ENCODE data around the gene APP.

APP gene

DNA sequence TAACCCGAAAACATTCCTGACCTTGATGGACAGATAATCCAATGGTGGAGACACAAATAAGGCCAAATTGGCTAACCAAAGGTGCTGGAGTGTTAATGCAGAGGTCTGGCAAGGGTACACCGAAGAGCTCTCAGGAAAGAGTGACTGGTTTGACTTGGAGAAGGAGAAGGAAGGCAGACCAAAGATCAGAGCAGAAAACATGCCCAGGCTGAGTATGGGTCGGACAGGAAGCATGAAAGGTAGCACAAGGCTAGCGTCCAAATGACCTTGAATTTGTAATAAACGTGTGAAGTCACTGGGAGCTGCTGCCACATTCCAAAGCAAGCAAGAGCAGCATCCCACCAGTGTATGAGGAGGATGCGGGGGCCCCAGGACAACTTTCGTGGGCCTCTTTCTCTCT, 45.7 kb downstream of the APP start:
- no peak for FAIRE-seq
- TF ChIP-seq TAF1 (IDR thresholded peaks at IDR 0.05; ENCODE audit: borderline replicate concordance, low read depth, low read length) (no peak), POLR2AphosphoS5 (IDR thresholded peaks at IDR 0.05; ENCODE audit: low read depth, low read length) (no peak), POLR2A (IDR thresholded peaks at IDR 0.05; ENCODE audit: low read depth, low read length) (no peak)

DNA sequence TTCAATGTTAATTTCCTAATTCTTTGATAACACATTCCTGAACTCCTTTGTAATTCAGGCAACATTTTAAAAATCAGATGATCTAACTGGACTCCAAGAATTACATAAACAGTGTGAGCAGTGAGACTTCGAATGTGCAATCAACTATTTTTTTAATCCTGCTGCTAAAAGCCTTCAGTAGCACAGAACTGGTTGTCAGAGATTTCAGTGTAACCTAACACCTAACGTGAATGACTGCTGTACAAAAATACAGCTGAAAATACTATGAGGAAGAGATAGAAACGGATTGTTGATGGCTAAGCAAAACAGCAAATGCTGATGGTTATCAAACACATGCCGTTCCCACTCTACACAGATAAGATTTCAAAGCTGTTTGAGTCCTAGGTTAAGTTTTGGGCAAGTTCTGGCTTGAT, 46.1 kb downstream of the APP start:
- TF ChIP-seq POLR2AphosphoS5 (IDR thresholded peaks at IDR 0.05; ENCODE audit: low read depth, low read length) (no peak), TAF1 (IDR thresholded peaks at IDR 0.05; ENCODE audit: borderline replicate concordance, low read depth, low read length) (no peak), POLR2A (IDR thresholded peaks at IDR 0.05; ENCODE audit: low read depth, low read length) (no peak)
- FAIRE-seq (no peak), DNase-seq (ENCODE audit: insufficient read length) (no peak)

More for the DNA sequence above, 45.7 kb downstream of the APP start:
- DNase-seq (ENCODE audit: insufficient read length): no peak

DNA sequence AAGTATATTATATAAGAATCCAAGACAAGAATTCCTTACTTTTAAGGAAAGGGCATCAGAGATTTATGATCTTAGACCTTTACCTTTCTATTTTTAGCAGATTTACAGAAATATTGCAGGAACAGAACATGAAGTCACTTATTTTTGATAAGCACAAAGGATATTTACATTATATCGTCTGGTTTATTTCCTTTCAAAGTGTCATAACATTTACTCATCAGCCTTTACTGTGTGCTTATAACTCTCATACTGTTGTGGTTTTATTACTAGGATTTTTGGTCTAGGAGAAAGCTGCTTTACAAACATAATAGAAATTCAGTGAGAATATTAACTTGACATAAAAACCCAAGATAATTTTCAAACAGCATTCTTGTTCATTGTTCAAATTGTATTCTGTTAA, 47.6 kb downstream of the APP start:
- TF ChIP-seq POLR2AphosphoS5 (IDR thresholded peaks at IDR 0.05; ENCODE audit: low read depth, low read length): no peak
- TF ChIP-seq POLR2A (IDR thresholded peaks at IDR 0.05; ENCODE audit: low read depth, low read length): no peak
- no peak for TF ChIP-seq TAF1 (IDR thresholded peaks at IDR 0.05; ENCODE audit: borderline replicate concordance, low read depth, low read length)
- no peak for DNase-seq (ENCODE audit: insufficient read length)
- no peak for FAIRE-seq

DNA sequence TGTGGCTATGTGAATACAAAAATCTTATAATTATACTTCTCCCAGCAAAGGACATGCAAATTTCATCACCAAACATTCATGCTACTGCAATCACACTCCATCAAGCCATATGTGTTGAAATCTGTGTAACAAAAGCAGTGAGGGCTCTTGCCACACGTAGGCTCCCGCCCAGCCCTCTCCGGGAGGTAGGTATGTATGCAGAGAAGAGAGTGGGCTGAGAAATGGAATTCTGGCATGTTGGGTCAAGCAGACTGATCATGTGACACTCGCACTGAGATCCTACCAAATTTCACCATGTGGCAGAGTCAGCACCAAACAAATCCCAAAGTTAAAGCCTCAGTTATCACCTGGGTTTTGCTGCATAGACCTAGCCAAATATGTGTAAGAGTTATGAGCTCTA, 49.7 kb downstream of the APP start:
- DNase-seq (ENCODE audit: insufficient read length) (no peak), FAIRE-seq (no peak)
- no peak for TF ChIP-seq POLR2A (IDR thresholded peaks at IDR 0.05; ENCODE audit: low read depth, low read length)
- TF ChIP-seq TAF1 (IDR thresholded peaks at IDR 0.05; ENCODE audit: borderline replicate concordance, low read depth, low read length): no peak
- TF ChIP-seq POLR2AphosphoS5 (IDR thresholded peaks at IDR 0.05; ENCODE audit: low read depth, low read length): no peak

DNA sequence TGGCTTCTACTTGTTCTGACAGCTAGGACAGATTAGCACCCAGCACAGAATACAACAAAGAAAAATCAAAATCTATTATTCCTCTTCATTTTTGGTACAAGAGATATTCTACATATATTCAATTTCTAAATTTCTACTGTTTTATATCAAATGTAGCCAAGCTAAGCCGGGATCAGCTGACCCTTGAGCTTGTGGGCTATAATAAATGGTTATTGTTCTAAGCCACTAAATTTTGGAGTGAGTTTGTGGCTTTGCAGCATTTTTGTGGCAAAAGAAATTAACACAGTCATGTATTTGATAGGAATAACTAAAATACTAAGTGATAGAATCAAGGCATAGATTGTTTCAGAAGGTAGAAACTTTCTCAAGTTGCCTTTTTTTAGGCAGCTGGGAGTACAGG, 50.7 kb downstream of the APP start:
- FAIRE-seq: no peak

DNA sequence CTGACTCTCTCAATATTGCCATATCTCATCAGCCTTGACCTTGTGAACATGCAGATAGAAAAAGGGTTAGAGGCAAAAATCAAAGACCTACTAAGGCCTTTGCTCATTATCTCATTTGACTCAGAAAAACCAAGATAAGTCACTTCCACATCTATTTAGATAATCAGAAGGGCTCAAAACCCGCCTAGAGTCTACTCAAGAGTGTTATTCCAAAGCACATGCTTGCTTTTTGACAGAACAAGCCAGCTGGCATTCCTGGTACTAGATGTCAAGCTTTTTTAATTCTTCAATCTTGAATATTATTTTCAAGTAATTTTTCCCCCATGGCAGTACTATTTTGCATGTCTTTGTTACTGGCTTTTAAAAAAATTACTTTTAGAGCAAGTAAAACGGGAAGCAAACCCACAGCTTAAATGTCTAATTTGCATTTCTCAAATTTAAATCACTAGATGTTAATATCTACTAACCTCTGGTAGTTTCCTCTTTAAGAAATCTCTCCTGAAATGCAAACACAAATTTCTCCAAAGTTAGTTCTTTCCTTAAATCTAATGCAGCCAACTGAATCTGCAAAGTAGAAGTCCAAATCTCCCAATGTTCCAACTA, 51.5 kb downstream of the APP start:
- DNase-seq (ENCODE audit: insufficient read length): no peak
- no peak for FAIRE-seq
- no peak for TF ChIP-seq POLR2AphosphoS5 (IDR thresholded peaks at IDR 0.05; ENCODE audit: low read depth, low read length)
- TF ChIP-seq POLR2A (IDR thresholded peaks at IDR 0.05; ENCODE audit: low read depth, low read length): no peak
- TF ChIP-seq TAF1 (IDR thresholded peaks at IDR 0.05; ENCODE audit: borderline replicate concordance, low read depth, low read length): no peak

More for the DNA sequence above, 50.7 kb downstream of the APP start:
- DNase-seq (ENCODE audit: insufficient read length): no peak
- TF ChIP-seq TAF1 (IDR thresholded peaks at IDR 0.05; ENCODE audit: borderline replicate concordance, low read depth, low read length) (no peak), POLR2A (IDR thresholded peaks at IDR 0.05; ENCODE audit: low read depth, low read length) (no peak), POLR2AphosphoS5 (IDR thresholded peaks at IDR 0.05; ENCODE audit: low read depth, low read length) (no peak)

DNA sequence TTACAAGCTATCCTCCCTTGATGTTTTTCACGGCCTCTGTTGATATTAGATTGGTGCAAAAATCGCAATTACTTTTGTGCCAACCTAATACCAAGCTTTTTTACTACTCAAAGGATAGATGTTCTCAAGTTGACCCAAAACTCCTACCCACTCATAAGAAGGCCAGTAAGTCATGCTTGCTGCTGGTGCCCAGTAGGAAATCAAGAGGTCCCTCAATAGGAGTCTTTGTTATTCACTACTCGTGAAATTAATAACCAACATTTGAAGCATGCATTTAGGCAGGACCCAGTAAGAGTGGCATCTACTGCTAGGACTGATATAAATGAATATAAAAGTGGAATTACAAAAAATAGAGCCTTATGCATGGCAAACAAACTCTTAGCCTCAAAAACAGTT, 52.6 kb downstream of the APP start:
- DNase-seq (ENCODE audit: insufficient read length) (no peak), FAIRE-seq (no peak)
- TF ChIP-seq POLR2AphosphoS5 (IDR thresholded peaks at IDR 0.05; ENCODE audit: low read depth, low read length) (no peak), TAF1 (IDR thresholded peaks at IDR 0.05; ENCODE audit: borderline replicate concordance, low read depth, low read length) (no peak)

DNA sequence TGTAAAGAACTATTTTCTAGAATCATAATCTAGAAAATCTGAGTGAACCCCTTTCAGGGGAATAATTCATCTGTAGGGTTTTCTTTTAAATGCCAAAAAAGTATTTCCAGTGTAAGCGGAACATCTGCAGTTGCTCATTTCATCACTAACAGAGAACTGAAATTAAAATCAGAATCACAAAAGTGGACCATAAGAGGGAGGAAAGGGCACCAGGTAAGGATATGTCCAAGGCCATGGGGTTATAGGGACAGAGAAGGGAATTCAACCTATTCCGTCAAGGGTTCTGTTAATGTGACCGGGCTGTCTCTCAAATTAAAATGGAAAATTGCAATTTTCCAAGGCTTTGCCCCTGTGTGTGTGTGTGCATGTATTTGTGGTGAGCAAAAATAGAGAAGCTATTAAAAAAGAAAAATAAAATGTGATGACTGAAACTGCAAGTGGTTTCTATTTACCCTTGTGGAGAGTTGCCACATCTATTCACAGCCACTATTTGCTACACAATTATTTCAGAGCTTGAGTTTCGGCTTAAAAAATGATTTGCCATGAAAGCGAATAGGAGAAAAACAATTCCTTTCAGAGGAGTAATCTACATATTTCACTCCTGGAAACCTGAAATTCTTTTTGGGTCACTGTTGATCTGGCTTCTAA, 53.1 kb downstream of the APP start:
- DNase-seq (ENCODE audit: insufficient read length): no peak
- peak; percentile 21 for FAIRE-seq
- TF ChIP-seq POLR2AphosphoS5 (IDR thresholded peaks at IDR 0.05; ENCODE audit: low read depth, low read length) (no peak), TAF1 (IDR thresholded peaks at IDR 0.05; ENCODE audit: borderline replicate concordance, low read depth, low read length) (no peak), POLR2A (IDR thresholded peaks at IDR 0.05; ENCODE audit: low read depth, low read length) (no peak)

DNA sequence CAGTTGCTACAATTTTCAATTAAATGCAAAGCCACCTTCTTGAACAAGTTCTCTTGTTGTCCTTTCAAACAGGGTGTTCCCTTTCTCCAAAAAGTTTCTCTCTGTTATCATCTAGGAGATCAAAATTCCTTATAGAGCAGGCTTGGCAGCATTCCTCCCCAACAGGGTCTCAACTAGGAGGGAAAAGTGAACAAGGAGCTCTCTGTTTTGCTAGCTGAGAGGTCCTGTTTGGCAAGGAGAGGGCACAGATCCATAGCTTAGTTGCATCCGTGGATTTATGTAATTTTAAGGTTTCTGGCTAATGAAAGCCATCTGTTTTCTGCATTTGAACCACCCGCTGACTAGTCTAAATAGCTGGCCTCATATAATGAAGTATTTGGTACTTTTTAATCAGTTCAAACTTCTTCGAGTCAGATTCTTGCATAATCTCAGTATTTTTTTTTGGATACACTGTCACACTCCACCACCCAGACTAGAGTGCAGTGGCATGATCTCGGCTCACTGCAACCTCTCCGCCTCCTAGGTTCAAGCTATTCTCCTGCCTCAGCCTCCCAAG, 54.0 kb downstream of the APP start:
- DNase-seq (ENCODE audit: insufficient read length): no peak

DNA sequence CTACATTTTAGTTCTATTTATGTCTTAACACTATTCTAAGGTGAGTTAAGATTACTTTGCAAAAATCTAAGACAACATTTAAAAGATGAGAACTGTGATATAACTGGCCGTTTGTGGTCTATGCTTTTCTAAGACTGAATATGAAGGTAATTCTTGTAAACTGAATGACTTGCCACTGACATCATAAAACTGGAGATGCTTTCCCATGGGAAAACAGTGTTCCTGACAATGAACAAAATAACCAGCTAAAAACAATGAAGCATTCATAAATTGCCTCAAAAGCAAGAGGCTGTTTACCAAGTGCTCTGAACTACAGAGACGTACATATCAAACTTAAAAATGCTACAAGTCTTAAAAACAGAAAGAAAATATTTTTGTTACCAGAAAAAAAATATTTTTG, 54.7 kb downstream of the APP start:
- DNase-seq (ENCODE audit: insufficient read length): no peak
- no peak for FAIRE-seq

More for the DNA sequence above, 54.0 kb downstream of the APP start:
- no peak for TF ChIP-seq POLR2A (IDR thresholded peaks at IDR 0.05; ENCODE audit: low read depth, low read length)
- TF ChIP-seq TAF1 (IDR thresholded peaks at IDR 0.05; ENCODE audit: borderline replicate concordance, low read depth, low read length): no peak
- no peak for TF ChIP-seq POLR2AphosphoS5 (IDR thresholded peaks at IDR 0.05; ENCODE audit: low read depth, low read length)
- FAIRE-seq: peak; percentile 30

DNA sequence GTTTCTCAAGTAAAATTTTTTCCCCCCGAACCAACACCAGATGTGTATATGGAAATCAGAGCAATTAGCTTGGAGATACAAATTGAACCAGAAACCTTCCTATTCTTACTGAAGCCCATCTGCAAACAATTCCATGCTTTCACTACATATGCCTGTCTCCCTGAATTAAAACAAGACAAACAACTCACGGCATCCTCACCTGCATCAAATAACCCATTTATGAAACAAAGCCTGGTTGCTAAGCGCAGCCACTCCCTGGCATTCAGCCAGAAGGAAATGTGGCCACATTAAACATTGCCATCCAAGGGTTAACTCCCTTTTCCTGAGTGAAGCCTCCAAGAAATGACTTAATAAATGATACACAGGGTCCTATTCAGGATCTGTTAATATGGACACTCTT, 55.3 kb downstream of the APP start:
- FAIRE-seq (no peak), DNase-seq (ENCODE audit: insufficient read length) (no peak)

More for the DNA sequence above, 54.7 kb downstream of the APP start:
- TF ChIP-seq TAF1 (IDR thresholded peaks at IDR 0.05; ENCODE audit: borderline replicate concordance, low read depth, low read length): no peak
- no peak for TF ChIP-seq POLR2A (IDR thresholded peaks at IDR 0.05; ENCODE audit: low read depth, low read length)
- no peak for TF ChIP-seq POLR2AphosphoS5 (IDR thresholded peaks at IDR 0.05; ENCODE audit: low read depth, low read length)

DNA sequence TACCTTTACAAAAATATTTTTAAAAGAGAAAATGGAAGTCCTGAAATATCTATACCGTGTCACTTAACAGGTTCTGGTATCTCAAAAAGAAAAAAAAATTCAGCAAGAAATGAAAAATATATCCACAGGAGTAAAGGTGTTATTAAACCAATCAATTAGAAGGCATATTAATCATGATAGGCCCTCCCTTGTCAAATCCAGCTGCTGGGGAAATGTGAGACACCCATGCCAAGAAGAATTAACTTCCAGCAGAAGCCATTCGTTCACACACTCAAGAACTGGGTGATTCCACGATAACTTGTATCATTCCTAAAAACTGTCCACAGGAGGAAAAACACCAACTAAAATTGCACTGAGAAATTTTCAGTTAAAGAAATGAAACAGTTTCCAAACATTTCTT, 57.6 kb downstream of the APP start:
- TF ChIP-seq POLR2A (IDR thresholded peaks at IDR 0.05; ENCODE audit: low read depth, low read length) (no peak), TAF1 (IDR thresholded peaks at IDR 0.05; ENCODE audit: borderline replicate concordance, low read depth, low read length) (no peak), POLR2AphosphoS5 (IDR thresholded peaks at IDR 0.05; ENCODE audit: low read depth, low read length) (no peak)
- DNase-seq (ENCODE audit: insufficient read length) (no peak), FAIRE-seq (no peak)

More for the DNA sequence above, 55.3 kb downstream of the APP start:
- TF ChIP-seq POLR2A (IDR thresholded peaks at IDR 0.05; ENCODE audit: low read depth, low read length) (no peak), POLR2AphosphoS5 (IDR thresholded peaks at IDR 0.05; ENCODE audit: low read depth, low read length) (no peak), TAF1 (IDR thresholded peaks at IDR 0.05; ENCODE audit: borderline replicate concordance, low read depth, low read length) (no peak)
